Skeletal muscle tissue (tissue), 4 donors: ENCODE data around the gene L3MBTL1. TPM values are rescaled to one million over a fixed set of nuclear protein-coding genes. Genes with fewer than 3 reads are reported as not detected.
A peak's percentile ranks its signal among the peaks of the same experiment; 100 is the strongest.
"Not testable (repeated sequence)": the region's sequence is repeated elsewhere in the genome, so short reads cannot be mapped to it uniquely, and the experiment has no call there.

Experiments
- H3K27ac ChIP-seq: one replicate; pipeline ENCODE4 v1.7.0; 2013; ENCODE audit warnings: mild to moderate bottlenecking, low read depth, low read length, inconsistent platforms
- H3K27me3 ChIP-seq, 3 donors: one replicate each; pipeline ENCODE4 v1.7.0; 2013; ENCODE audit warnings: low read length in 3 of 3; ENCODE audit not compliant: control insufficient read depth in 3 of 3, insufficient read depth in 3 of 3
- H3K36me3 ChIP-seq, 3 donors: one replicate each; pipeline ENCODE4 v1.7.0; 2013; ENCODE audit warnings: low read length in 3 of 3; ENCODE audit not compliant: control insufficient read depth in 3 of 3, insufficient read depth in 3 of 3
- H3K4me1 ChIP-seq, 3 donors: one replicate each; pipeline ENCODE4 v1.7.0; 2013; ENCODE audit warnings: low read length in 3 of 3, mild to moderate bottlenecking in 3 of 3; ENCODE audit not compliant: control insufficient read depth in 3 of 3, insufficient read depth in 3 of 3
- H3K4me3 ChIP-seq, 3 donors: one replicate each; pipeline ENCODE4 v1.7.0; 2013; ENCODE audit warnings: low read length in 3 of 3
- H3K9ac ChIP-seq, 3 donors: one replicate each; pipeline ENCODE4 v1.7.0; 2013; ENCODE audit warnings: low read length in 3 of 3, mild to moderate bottlenecking in 3 of 3, moderate library complexity in 2 of 3, low read depth in 1 of 3
- H3K9me3 ChIP-seq, 3 donors: one replicate each; pipeline ENCODE4 v1.7.0; 2013; ENCODE audit warnings: low read length in 3 of 3; ENCODE audit not compliant: control insufficient read depth in 3 of 3
- total RNA-seq: library from RNA; depleted of rRNA; stranded (reverse); fragments of >200 nt; gene quantifications from one replicate; pipeline ENCODE4 v1.2.3, GENCODE V29; 2014
- donor health status: Osteomylitis.

The L3MBTL1 gene
- total RNA-seq, 1 donor from 2014 or later = 7.8 TPM

DNA sequence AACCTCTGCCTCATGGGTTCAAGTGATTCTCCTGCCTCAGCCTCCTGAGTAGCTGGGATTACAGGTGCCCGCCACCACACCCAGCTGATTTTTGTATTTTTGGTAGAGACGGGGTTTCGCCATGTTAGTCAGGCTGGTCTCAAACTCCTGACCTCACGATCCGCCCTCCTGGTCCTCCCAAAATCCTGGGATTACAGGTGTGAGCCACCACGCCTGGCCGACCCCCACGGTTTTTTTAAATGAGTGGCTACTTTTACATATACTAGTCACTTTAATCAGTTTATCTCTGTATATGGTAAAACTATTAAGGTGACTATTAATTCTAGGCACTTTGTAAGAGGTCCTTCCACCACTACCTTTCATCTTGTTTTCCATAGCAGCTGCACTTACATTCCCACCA, 5.5 kb upstream of the L3MBTL1 start:
- not testable (repeated sequence) for H3K4me3 ChIP-seq, H3K36me3 ChIP-seq, H3K9me3 ChIP-seq, H3K4me1 ChIP-seq, H3K9ac ChIP-seq, H3K27ac ChIP-seq
- H3K27me3 ChIP-seq = peaks cover 6 to 22% (median 9%) of the 10 kb centered on the region in 3 donors

DNA sequence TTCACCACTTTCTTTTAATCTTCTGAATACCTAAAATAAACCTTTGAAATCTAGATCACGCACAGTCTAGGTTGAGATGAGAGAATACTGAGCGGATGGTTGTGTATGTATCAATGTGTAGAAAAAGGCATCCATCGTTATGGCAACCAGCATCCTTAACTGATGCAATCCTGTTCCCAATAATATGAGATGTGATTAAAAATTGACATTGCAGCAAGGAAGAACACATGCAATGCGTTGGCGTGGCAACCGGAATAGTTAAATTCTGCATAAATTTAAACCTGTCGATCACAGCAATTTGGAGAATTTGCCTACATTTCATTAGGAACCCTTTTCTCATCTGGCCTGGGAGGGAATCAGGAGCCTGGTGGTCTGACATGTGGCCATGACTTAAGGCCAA, 1.3 kb upstream of the L3MBTL1 start:
- Histone ChIP-seq H3K9ac (no peak overlapping the region), H3K4me1 (peaks cover 0 to 5% (median 5%) of the 10 kb centered on the region in 3 donors), H3K36me3 (no peaks in the 10 kb centered on the region), H3K27ac (no peak overlapping the region), H3K9me3 (no peaks in the 10 kb centered on the region), H3K4me3 (no peak overlapping the region), H3K27me3 (peaks cover 14 to 25% (median 24%) of the 10 kb centered on the region in 3 donors)

DNA sequence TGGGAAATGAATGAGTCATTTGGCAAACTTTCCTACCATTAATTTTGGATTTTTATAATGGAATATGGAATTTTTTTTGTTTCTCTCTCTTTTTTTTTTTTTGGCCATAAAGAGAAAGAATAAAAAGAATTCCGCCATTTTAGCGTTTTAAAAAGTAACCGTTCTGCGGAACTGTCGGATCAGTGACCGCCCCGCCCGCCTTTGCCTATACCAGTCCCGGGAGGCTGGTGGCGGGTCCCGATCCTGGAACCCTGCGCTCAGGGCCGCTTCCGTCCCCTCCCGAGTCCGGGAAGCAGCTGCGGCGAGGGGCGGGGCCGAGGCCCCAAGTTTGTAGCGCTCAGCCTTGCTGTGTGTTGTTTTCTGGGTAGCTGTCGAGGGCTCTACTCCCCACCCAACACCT, 609 bp downstream of the L3MBTL1 start:
- H3K9me3 ChIP-seq = no peaks in the 10 kb centered on the region
- H3K4me3 ChIP-seq = peak overlapping the region in 2 of 3 donors; percentile 60 to 67
- no peaks in the 10 kb centered on the region for H3K36me3 ChIP-seq
- peaks cover under 1 to 10% (median 8%) of the 10 kb centered on the region in 3 donors for H3K4me1 ChIP-seq
- H3K27ac ChIP-seq = no peak overlapping the region
- H3K9ac ChIP-seq = no peak overlapping the region
- H3K27me3 ChIP-seq = peaks cover 14 to 25% (median 24%) of the 10 kb centered on the region in 3 donors

DNA sequence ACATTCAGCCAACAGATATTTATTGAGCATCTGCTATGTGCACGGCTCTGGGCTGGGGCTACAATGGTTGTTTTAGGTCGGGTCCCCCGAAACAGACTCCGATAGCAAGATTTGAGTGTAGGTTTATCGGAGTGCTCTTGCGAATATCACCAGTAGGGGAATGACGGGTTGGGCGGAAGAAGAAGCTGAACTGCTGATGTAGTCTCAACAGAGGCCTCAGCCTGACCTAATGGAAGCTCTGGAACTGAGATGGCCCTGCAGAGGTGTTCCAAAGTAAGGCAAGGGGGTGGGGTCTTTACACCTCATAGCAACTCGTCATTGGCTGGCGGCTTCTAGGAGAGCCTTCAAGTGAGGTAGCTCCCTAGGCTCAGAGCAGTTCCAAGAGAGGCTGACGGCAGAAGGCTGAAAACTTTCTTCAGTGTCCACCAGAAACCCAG, 1.1 kb downstream of the L3MBTL1 start:
- Histone ChIP-seq H3K9me3 (no peaks in the 10 kb centered on the region), H3K36me3 (no peaks in the 10 kb centered on the region), H3K27me3 (peaks cover 14 to 25% (median 24%) of the 10 kb centered on the region in 3 donors), H3K9ac (no peak overlapping the region), H3K27ac (no peak overlapping the region), H3K4me1 (peaks cover 6 to 15% (median 13%) of the 10 kb centered on the region in 3 donors), H3K4me3 (no peak overlapping the region)

DNA sequence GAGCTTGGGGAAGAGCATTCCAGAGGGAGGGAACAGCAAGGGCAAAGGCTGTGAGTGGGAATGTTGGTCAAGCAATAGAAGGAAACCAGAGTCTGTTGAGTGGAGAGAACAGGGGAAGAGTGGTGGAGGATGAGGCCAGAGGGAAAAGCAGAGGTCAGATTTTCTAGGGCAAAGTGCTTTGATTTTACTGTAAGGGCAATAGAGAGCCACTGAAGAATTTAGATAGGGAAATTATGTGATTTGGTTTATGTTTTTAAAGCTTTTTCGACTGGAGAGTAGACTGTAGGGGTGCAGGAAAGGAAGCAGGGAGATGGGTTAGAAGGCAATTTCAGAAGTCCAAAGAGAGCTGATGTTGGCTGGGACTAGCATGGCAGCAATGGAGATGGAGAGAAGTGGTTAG, 4.4 kb downstream of the L3MBTL1 start:
- no peaks in the 10 kb centered on the region for H3K9me3 ChIP-seq
- peaks cover 6 to 19% (median 18%) of the 10 kb centered on the region in 3 donors for H3K4me1 ChIP-seq
- no peak overlapping the region for H3K27ac ChIP-seq
- H3K9ac ChIP-seq = no peak overlapping the region
- H3K36me3 ChIP-seq = no peaks in the 10 kb centered on the region
- H3K4me3 ChIP-seq = no peak overlapping the region
- H3K27me3 ChIP-seq = peaks cover 4 to 16% (median 9%) of the 10 kb centered on the region in 3 donors

DNA sequence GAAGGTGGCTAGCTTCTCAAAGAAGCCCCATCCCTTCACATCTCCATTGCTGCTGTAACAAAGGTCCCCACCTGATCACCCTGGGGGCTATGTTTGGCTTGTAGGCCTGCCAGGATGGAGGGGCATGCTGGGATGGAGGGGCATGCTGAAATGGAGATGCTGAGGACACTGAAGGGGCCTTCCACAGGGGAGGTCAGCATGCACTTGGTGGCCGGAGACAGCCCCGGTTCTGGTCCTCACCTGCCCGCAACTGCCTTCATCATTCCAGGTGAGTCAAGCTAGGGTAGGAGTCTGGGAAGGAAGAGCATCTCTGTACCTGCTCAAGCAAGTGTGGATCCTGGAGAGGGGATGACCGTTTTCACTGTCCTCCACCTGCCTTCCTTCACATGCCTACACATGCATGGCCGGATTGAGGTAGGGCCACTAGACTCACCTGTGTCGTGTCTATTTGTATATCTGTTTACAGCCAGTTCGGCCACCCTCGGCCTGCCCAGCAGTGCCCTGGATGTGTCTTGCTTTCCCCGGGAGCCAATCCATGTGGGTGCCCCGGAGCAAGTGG, 6.0 kb downstream of the L3MBTL1 start:
- Histone ChIP-seq H3K27me3 (peaks cover 0 to 3% (median 2%) of the 10 kb centered on the region in 3 donors), H3K4me1 (peaks cover 6 to 14% (median 13%) of the 10 kb centered on the region in 3 donors), H3K27ac (no peak overlapping the region), H3K36me3 (peaks cover 0 to 2% (median 0%) of the 10 kb centered on the region in 3 donors), H3K9ac (peak overlapping the region; percentile 54 to 86 (median 84)), H3K9me3 (no peaks in the 10 kb centered on the region), H3K4me3 (peak overlapping the region; percentile 68 to 83 (median 81))

DNA sequence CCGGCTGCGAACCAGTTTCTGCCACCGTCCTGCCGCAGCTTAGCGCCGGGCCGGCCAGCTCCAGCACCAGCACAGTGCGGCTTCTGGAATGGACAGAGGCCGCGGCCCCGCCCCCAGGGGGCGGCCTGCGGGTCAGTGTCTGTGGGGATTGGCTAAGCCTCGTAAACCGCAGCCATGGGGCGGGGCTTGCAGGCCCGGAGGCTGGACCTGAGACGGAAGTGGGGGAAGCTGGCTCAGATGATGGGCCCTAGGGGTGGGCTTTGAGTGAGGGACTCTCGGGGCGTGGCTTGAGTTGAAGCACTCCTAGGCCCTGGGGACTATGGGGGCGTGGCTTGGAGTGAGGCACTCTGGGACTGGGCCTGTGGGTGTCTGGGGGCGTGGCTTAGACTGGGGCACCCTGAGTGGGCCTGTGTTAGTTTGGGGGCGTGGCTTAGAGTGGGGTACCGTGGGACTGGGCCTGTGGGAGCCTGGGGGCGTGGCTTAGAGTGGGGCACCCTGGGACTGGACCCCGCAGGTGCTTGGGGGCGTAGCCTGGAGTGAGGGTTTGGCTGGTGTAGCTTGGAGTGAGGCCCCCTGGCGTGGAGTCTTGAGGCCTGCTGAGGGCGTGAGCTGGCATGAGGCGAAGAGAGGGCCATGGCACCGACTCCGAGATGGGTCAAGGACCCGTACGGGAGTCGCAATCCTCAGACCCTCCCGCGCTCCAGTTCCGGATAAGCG, 6.6 kb downstream of the L3MBTL1 start:
- H3K9ac ChIP-seq = peak overlapping the region; percentile 62 to 86 (median 84)
- H3K4me3 ChIP-seq = peak overlapping the region; percentile 68 to 83 (median 81)
- H3K4me1 ChIP-seq = peaks cover 6 to 14% (median 13%) of the 10 kb centered on the region in 3 donors
- H3K27ac ChIP-seq = peak overlapping the region; percentile 62
- no peaks in the 10 kb centered on the region for H3K27me3 ChIP-seq
- peaks cover 0 to 2% (median 0%) of the 10 kb centered on the region in 3 donors for H3K36me3 ChIP-seq
- no peaks in the 10 kb centered on the region for H3K9me3 ChIP-seq

DNA sequence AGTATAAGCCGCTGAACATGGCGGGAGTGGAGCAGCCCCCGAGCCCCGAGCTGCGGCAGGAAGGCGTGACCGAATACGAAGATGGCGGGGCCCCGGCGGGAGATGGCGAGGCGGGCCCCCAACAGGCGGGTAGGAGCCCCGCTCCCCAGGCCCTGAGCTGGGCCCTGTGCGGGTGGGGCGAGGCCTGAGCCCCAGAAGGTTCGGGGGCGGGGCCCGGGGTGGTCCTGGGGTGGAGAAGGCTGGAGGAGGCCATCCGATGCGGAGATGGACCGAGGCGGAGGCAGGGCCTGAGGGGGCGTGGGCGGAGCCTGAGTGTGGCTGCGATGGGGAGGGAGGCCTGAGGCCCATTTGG, 7.1 kb downstream of the L3MBTL1 start:
- H3K4me3 ChIP-seq = peak overlapping the region; percentile 68 to 81 (median 75)
- H3K9me3 ChIP-seq = no peaks in the 10 kb centered on the region
- peak overlapping the region; percentile 57 to 73 (median 62) for H3K9ac ChIP-seq
- H3K36me3 ChIP-seq = peaks cover 0 to 2% (median 0%) of the 10 kb centered on the region in 3 donors
- no peaks in the 10 kb centered on the region for H3K27me3 ChIP-seq
- peak overlapping the region; percentile 62 for H3K27ac ChIP-seq
- H3K4me1 ChIP-seq = peaks cover 6 to 14% (median 13%) of the 10 kb centered on the region in 3 donors

DNA sequence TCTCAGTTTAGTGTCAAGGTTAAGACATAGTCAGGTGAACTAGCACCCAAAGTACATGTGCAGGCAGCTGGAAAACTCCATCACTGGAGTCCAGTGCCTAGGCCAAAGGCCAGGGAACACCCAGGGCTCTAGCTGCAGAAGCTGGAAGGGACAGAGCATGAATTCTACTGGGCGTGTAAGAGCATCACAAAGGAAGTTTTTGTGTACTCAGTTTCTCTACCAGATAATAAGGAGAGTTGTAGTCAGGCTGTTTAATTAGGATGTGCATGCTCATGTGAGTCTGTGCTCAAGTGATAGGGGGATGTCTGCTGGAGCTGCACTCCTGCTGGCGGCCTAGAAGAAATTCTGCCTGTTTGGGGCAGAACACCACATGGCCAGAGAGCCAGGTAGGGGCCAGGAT, 8.1 kb downstream of the L3MBTL1 start:
- Histone ChIP-seq H3K36me3 (peaks cover 0 to 2% (median 0%) of the 10 kb centered on the region in 3 donors), H3K4me1 (peaks cover 6 to 14% (median 13%) of the 10 kb centered on the region in 3 donors), H3K9ac (no peak overlapping the region), H3K27ac (no peak overlapping the region), H3K9me3 (no peaks in the 10 kb centered on the region), H3K4me3 (no peak overlapping the region), H3K27me3 (no peaks in the 10 kb centered on the region)

DNA sequence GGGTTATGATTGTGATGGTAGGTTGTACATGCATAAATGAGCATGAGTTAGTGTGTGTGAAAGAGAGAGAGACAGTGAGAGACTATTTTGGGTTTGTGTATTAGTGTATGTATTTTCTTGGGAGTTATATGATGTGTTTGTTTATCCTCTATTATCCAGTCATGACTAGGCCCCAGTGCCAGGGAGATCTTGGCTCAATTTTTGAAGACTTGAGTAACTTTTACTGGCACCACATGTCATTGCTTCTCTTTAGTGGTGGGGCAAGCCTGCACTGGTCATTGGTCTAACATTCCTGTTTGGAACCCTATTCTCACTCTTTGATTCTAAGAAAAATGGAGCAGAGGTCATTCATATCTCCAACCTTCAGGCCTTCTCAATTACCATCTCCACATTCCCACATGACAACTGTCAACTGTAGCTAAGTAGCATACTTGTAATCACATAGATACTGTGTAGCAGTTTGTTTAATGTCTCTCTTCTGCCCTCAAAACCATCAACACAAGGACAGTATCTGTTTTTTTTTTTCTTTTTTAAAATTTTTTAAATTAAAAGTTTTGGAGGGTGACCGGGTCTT, 8.8 kb downstream of the L3MBTL1 start:
- H3K4me1 ChIP-seq = peaks cover 6 to 14% (median 13%) of the 10 kb centered on the region in 3 donors
- no peaks in the 10 kb centered on the region for H3K27me3 ChIP-seq
- H3K4me3 ChIP-seq = no peak overlapping the region
- H3K9me3 ChIP-seq = no peaks in the 10 kb centered on the region
- H3K9ac ChIP-seq = no peak overlapping the region
- peaks cover 0 to 2% (median 0%) of the 10 kb centered on the region in 3 donors for H3K36me3 ChIP-seq
- H3K27ac ChIP-seq = no peak overlapping the region
